H9 (cell line): ENCODE results near the gene MGAT4B. TPM values are rescaled to one million over a fixed set of nuclear protein-coding genes. Genes with fewer than 3 reads are reported as not detected.

Experiments used
- DNase-seq: peaks from one replicate; pipeline ENCODE4 v3.0.0-alpha.2; 2017
- H2AFZ ChIP-seq: one replicate; pipeline ENCODE4 v1.6.1; 2013; ENCODE audit warnings: mild to moderate bottlenecking, low read length, control low read depth, moderate library complexity
- H2AK5ac ChIP-seq: 2 replicates; pipeline ENCODE4 v1.6.1; 2013; ENCODE audit warnings: low read length, control low read depth, mixed read lengths; ENCODE audit not compliant: insufficient read length
- H2BK120ac ChIP-seq: one replicate; pipeline ENCODE4 v1.6.1; 2013; ENCODE audit warnings: low read depth, mild to moderate bottlenecking, low read length, control low read depth, inconsistent platforms; ENCODE audit not compliant: poor library complexity, severe bottlenecking
- H2BK12ac ChIP-seq: 2 replicates; pipeline ENCODE4 v1.6.1; 2013; ENCODE audit warnings: low read length, control low read depth, mixed read lengths, low read depth; ENCODE audit not compliant: insufficient read length
- H2BK15ac ChIP-seq: 2 replicates; pipeline ENCODE4 v1.6.1; 2013; ENCODE audit warnings: low read depth, low read length, control low read depth
- H2BK20ac ChIP-seq: one replicate; pipeline ENCODE4 v1.6.1; 2013; ENCODE audit warnings: low read depth, mild to moderate bottlenecking, low read length, control low read depth, inconsistent platforms; ENCODE audit not compliant: poor library complexity, severe bottlenecking
- H2BK5ac ChIP-seq: 2 replicates; pipeline ENCODE4 v1.6.1; 2013; ENCODE audit warnings: low read length, control low read depth, mixed read lengths; ENCODE audit not compliant: insufficient read length
- H3K14ac ChIP-seq: 2 replicates; pipeline ENCODE4 v1.6.1; 2013; ENCODE audit warnings: low read length, control low read depth; ENCODE audit not compliant: insufficient read depth
- H3K18ac ChIP-seq: 2 replicates; pipeline ENCODE4 v1.6.1; 2013; ENCODE audit warnings: low read depth, mild to moderate bottlenecking, mixed read lengths, low read length, control low read depth; ENCODE audit not compliant: insufficient read length
- H3K23ac ChIP-seq: 2 replicates; pipeline ENCODE4 v1.6.1; 2013; ENCODE audit warnings: low read length, control low read depth, mixed read lengths, low read depth; ENCODE audit not compliant: insufficient read length
- H3K23me2 ChIP-seq: 2 replicates; pipeline ENCODE4 v1.6.1; 2013; ENCODE audit warnings: low read depth, mild to moderate bottlenecking, mixed read lengths, low read length, control low read depth; ENCODE audit not compliant: insufficient read length, poor library complexity, severe bottlenecking
- H3K27ac ChIP-seq: 2 replicates; pipeline ENCODE4 v1.5.1; 2013; ENCODE audit warnings: low read length, control low read depth, mixed read lengths, low read depth; ENCODE audit not compliant: insufficient read length
- H3K27me3 ChIP-seq: 2 replicates; pipeline ENCODE4 v1.6.1; 2013; ENCODE audit warnings: low read length, control low read depth, inconsistent platforms; ENCODE audit not compliant: insufficient read depth
- H3K4ac ChIP-seq: 2 replicates; pipeline ENCODE4 v1.6.1; 2013; ENCODE audit warnings: low read depth, mild to moderate bottlenecking, control low read depth, inconsistent platforms, low read length, moderate library complexity
- H3K4me1 ChIP-seq: 2 replicates; pipeline ENCODE4 v1.6.1; 2013; ENCODE audit warnings: low read length, control low read depth, inconsistent platforms; ENCODE audit not compliant: insufficient read depth
- H3K4me2 ChIP-seq: 2 replicates; pipeline ENCODE4 v1.6.1; 2013; ENCODE audit warnings: low read length, control low read depth, mixed read lengths; ENCODE audit not compliant: insufficient read length, insufficient read depth
- H3K56ac ChIP-seq: 2 replicates; pipeline ENCODE4 v1.6.1; 2013; ENCODE audit warnings: low read depth, mild to moderate bottlenecking, mixed read lengths, low read length, control low read depth; ENCODE audit not compliant: insufficient read length
- H3K79me1 ChIP-seq: 2 replicates; pipeline ENCODE4 v1.6.1; 2013; ENCODE audit warnings: low read depth, mild to moderate bottlenecking, moderate library complexity, low read length, control low read depth, inconsistent platforms; ENCODE audit not compliant: insufficient read depth, poor library complexity, severe bottlenecking
- H3K79me2 ChIP-seq: 2 replicates; pipeline ENCODE4 v1.6.1; 2013; ENCODE audit warnings: low read length, control low read depth, inconsistent platforms; ENCODE audit not compliant: insufficient read depth
- H3K9ac ChIP-seq: 2 replicates; pipeline ENCODE4 v1.6.1; 2013; ENCODE audit warnings: low read length, control low read depth, mixed read lengths; ENCODE audit not compliant: insufficient read length; ENCODE audit errors: extremely low read depth
- H3K9me3 ChIP-seq: one replicate; pipeline ENCODE4 v1.6.1; 2013; ENCODE audit warnings: low read depth, low read length, inconsistent platforms; ENCODE audit not compliant: control insufficient read depth
- H3T11ph ChIP-seq: one replicate; pipeline ENCODE4 v1.6.1; 2013; ENCODE audit warnings: mild to moderate bottlenecking, low read length, control low read depth, inconsistent platforms
- H4K20me1 ChIP-seq: one replicate; pipeline ENCODE4 v1.6.1; 2013; ENCODE audit not compliant: control insufficient read depth, insufficient read length, insufficient read depth
- H4K5ac ChIP-seq: 2 replicates; pipeline ENCODE4 v1.6.1; 2013; ENCODE audit warnings: low read depth, mild to moderate bottlenecking, mixed read lengths, low read length, control low read depth; ENCODE audit not compliant: insufficient read length
- H4K8ac ChIP-seq: replicated peaks from 2 replicates; pipeline ENCODE4 v1.6.1; 2013; ENCODE audit warnings: low read length, control low read depth, mixed read lengths, low read depth; ENCODE audit not compliant: insufficient read length
- H4K91ac ChIP-seq: 2 replicates; pipeline ENCODE4 v1.6.1; 2013; ENCODE audit warnings: low read depth, mild to moderate bottlenecking, moderate library complexity, mixed read lengths, low read length, control low read depth; ENCODE audit not compliant: insufficient read length
- H3K27ac Mint-ChIP-seq, 3 experiments: 2 replicates in 2 of 3; 3 replicates in 1 of 3; pipeline ENCODE4 v1.8.0; 2020 to 2021; ENCODE audit warnings: mixed read lengths in 3 of 3, mild to moderate bottlenecking in 1 of 3, moderate library complexity in 1 of 3
- H3K27me3 Mint-ChIP-seq: 2 replicates; pipeline ENCODE4 v1.8.0; 2021; ENCODE audit warnings: low read depth, mild to moderate bottlenecking, moderate library complexity, mixed read lengths
- H3K36me3 Mint-ChIP-seq, 3 experiments: 2 replicates in 2 of 3; 3 replicates in 1 of 3; pipeline ENCODE4 v1.8.0; 2020 to 2021; ENCODE audit warnings: low read depth in 3 of 3, mixed read lengths in 3 of 3; ENCODE audit not compliant: insufficient read depth in 1 of 3
- H3K4me1 Mint-ChIP-seq, 2 experiments: 2 replicates each; pipeline ENCODE4 v1.8.0; 2020; ENCODE audit warnings: mixed read lengths in 2 of 2
- H3K4me3 Mint-ChIP-seq, 2 experiments: 2 replicates in 1 of 2; 3 replicates in 1 of 2; pipeline ENCODE4 v1.8.0; 2020 to 2021; ENCODE audit warnings: mild to moderate bottlenecking in 2 of 2, mixed read lengths in 2 of 2, moderate library complexity in 1 of 2
- H3K9me3 Mint-ChIP-seq, 2 experiments: 2 replicates in 1 of 2; 3 replicates in 1 of 2; pipeline ENCODE4 v1.8.0; 2020; ENCODE audit warnings: mild to moderate bottlenecking in 2 of 2, mixed read lengths in 2 of 2, moderate library complexity in 1 of 2
- WGBS: extraction: QIAGEN DNeasy Blood & Tissue Kit; methylation state at CpG from one replicate; pipeline ENCODE4 v1.1.7; 2013; ENCODE audit warnings: missing lambda C conversion rate, low lambda C conversion rate, mixed read lengths; ENCODE audit not compliant: insufficient read length; ENCODE audit errors: extremely low coverage; 5-methylcytosine and 5-hydroxymethylcytosine counted together
- total RNA-seq: library from RNA; stranded (reverse); gene quantifications from 2 replicates; pipeline ENCODE4 v1.2.1, GENCODE V29; 2021
- TF ChIP-seq, protein P1 (sequence below): fragments of 200-600 bp; sonication (generic); conservative IDR thresholded peaks from 3 replicates; pipeline ENCODE4 v1.8.0; 2021; ENCODE audit warnings: antibody characterized with exemption, mild to moderate bottlenecking

MGAT4B gene
- total RNA-seq, 1 experiment from 2014 or later = 147 TPM

DNA sequence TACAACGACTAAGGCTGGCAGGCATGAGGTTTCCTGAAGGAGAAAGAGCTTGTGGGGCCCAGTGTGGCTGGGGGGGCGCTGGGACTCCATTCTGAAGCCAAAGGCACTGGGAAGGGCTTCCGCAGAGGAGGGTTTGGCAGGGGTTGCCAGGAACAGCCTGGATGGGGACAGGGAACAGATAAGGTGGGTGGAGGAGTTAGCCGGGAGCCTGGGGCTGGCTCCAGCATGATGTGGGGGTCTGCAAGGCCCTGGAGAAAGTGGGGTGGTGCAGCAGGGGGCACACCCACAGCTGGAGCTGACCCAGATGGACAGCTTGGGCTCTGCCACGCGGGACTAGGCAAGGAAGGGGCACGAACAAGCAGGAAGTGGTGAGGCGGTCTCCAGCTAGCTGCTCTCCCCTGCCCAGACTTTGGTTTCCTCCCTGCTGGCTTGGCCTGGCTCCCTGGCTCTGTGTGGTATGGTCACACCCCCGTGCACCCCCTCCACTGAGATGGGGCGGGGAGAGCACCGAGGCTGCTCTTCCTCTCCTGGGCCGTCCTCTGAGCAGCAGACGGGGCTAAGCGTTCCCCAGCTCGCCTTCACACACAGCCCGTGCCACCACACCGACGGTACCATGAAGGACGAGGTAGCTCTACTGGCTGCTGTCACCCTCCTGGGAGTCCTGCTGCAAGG, 13.1 kb downstream of the MGAT4B start, which contains the start of gene LTC4S:
TSS of gene LTC4S (plus strand) at position 519 of the 672 bp plus-strand sequence. CDS start at position 614, 95 bp downstream.
- Mint-ChIP-seq H3K27ac (peak within 1 kb of the TSS; percentile 34 to 77 (median 55); a peak in 2 of 7 replicates), H3K4me1 (peaks cover 17 to 18% of the 10 kb centered on the region in 2 experiments), H3K9me3 (peaks cover 3% of the 10 kb centered on the region in 2 experiments), H3K4me3 (peak within 1 kb of the TSS; percentile 77 to 83), H3K27me3 (peaks cover 7% of the 10 kb centered on the region), H3K36me3 (peaks cover 8 to 19% (median 16%) of the 10 kb centered on the region in 3 experiments; a peak in 6 of 7 replicates)
- Histone ChIP-seq H2AK5ac (no peak within 1 kb of the TSS), H3K23me2 (peaks cover 3% of the 10 kb centered on the region), H3K56ac (no peak within 1 kb of the TSS), H3K27me3 (no peaks in the 10 kb centered on the region), H3K4me1 (no peaks in the 10 kb centered on the region), H3K79me2 (no peaks in the 10 kb centered on the region), H3K18ac (no peak within 1 kb of the TSS), H3K4me2 (peak within 1 kb of the TSS; percentile 48), H4K5ac (no peak within 1 kb of the TSS), H3K23ac (no peak within 1 kb of the TSS), H2BK12ac (no peak within 1 kb of the TSS), H2BK5ac (no peak within 1 kb of the TSS), H3K4ac (no peak within 1 kb of the TSS), H3K79me1 (no peaks in the 10 kb centered on the region), H3K27ac (no peak within 1 kb of the TSS), H3K9me3 (no peaks in the 10 kb centered on the region), H2BK15ac (no peak within 1 kb of the TSS), H2BK120ac (no peak within 1 kb of the TSS), H4K20me1 (no peaks in the 10 kb centered on the region), H3K14ac (no peak within 1 kb of the TSS), H4K8ac (no peak within 1 kb of the TSS), H3T11ph (no peak within 1 kb of the TSS), H2AFZ (no peak within 1 kb of the TSS), H2BK20ac (no peak within 1 kb of the TSS), H3K9ac (no peak within 1 kb of the TSS), H4K91ac (no peak within 1 kb of the TSS)
- WGBS = no CpG with 5 or more reads among the region's 19 CpGs
- DNase-seq = peak; percentile 27
- TF ChIP-seq, protein P1, sequence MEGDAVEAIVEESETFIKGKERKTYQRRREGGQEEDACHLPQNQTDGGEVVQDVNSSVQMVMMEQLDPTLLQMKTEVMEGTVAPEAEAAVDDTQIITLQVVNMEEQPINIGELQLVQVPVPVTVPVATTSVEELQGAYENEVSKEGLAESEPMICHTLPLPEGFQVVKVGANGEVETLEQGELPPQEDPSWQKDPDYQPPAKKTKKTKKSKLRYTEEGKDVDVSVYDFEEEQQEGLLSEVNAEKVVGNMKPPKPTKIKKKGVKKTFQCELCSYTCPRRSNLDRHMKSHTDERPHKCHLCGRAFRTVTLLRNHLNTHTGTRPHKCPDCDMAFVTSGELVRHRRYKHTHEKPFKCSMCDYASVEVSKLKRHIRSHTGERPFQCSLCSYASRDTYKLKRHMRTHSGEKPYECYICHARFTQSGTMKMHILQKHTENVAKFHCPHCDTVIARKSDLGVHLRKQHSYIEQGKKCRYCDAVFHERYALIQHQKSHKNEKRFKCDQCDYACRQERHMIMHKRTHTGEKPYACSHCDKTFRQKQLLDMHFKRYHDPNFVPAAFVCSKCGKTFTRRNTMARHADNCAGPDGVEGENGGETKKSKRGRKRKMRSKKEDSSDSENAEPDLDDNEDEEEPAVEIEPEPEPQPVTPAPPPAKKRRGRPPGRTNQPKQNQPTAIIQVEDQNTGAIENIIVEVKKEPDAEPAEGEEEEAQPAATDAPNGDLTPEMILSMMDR = no peak
